Left lung (tissue), 10 donors: ENCODE results near the gene RALB. TPM values are rescaled to one million over a fixed set of nuclear protein-coding genes. Genes with fewer than 3 reads are reported as not detected.
A peak's percentile ranks its signal among the peaks of the same experiment; 100 is the strongest.

Source experiments
- ATAC-seq: fragments of 200-7000 bp; cut with Tn5 transposase; one replicate; pipeline ENCODE4 v1.9.1; 2020; ENCODE audit warnings: moderate library complexity
- DNase-seq, 4 donors: peaks; one replicate each; pipeline ENCODE4 v3.0.0-alpha.2; 2013 to 2020
- H3K27ac ChIP-seq, 2 donors: fragments of 200-600 bp; sonication (generic) in 1 of 2; one replicate each; pipeline versions ENCODE4 v1.5.0 to v1.8.0; 2020 to 2021
- H3K27me3 ChIP-seq, 2 donors: fragments of 200-600 bp; sonication (generic) in 1 of 2; one replicate each; pipeline versions ENCODE4 v1.5.0 to v1.8.0; 2020 to 2021
- H3K36me3 ChIP-seq, 2 donors: fragments of 200-600 bp; sonication (generic) in 1 of 2; one replicate each; pipeline versions ENCODE4 v1.5.0 to v1.8.0; 2020 to 2021
- H3K4me1 ChIP-seq, 2 donors: fragments of 200-600 bp; one replicate each; pipeline ENCODE4 v1.8.0; 2021
- H3K4me3 ChIP-seq, 2 donors: fragments of 200-600 bp; sonication (generic) in 1 of 2; one replicate each; pipeline versions ENCODE4 v1.5.0 to v1.8.0; 2020 to 2021; ENCODE audit warnings: mild to moderate bottlenecking in 1 of 2
- H3K9me3 ChIP-seq, 2 donors: fragments of 200-600 bp; sonication (generic) in 1 of 2; one replicate each; pipeline versions ENCODE4 v1.5.0 to v1.8.0; 2020 to 2021
- intact Hi-C, 2 donors: fragments of 100-400 bp; cut with DNase I; formaldehyde crosslinking; loops; one replicate each; pipeline versions ENCODE4 v1.11.2 to v1.14.2; 2022
- polyA plus RNA-seq, 6 donors: library from polyadenylated mRNA; unstranded; fragments of 120-200 nt; gene quantifications; one replicate each; pipeline ENCODE4 v1.2.1, GENCODE V29; 2013; ENCODE audit not compliant: insufficient read length in 6 of 6
- total RNA-seq, 2 donors: library from RNA; stranded (reverse); fragmentation: NEBNext Ultra II Directional; extraction: Animal tissue kit (Norgen Biotek cat#: 25700); gene quantifications; one replicate each; pipeline ENCODE4 v1.2.1, GENCODE V29; 2021
- TF ChIP-seq, protein P1 (sequence below), 2 donors: fragments of 200-600 bp; sonication (generic) in 1 of 2; IDR thresholded peaks; one replicate each; pipeline versions ENCODE4 v1.5.0 to v1.8.0; 2021; ENCODE audit warnings: antibody characterized with exemption in 2 of 2
- donor health status: DM: no; HTN: yes; CAD: no.
- donor health status: DM: no; HTN: no; CAD: no.

Gene RALB
- total and polyA plus RNA-seq, 8 donors, result 50.5 to 143 (median 112) TPM

DNA sequence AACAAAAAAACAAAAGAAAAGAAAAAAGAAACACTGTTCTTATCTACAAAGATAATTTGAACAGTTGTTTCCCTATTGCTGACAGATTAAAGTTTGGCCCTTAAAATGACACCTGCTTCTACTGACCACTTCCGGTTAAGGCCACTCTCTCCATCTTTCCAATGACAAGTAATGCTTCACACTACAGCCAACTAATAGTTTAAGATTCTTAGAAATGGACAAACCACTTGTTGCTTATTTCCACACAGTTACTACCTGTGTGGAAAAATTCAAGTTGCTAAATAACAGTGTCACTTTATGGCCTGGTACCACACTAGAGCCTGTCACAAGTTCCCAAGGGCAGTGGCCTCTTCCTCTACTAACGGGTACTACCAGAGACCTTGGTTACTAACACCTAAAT lies 31.9 kb upstream of the RALB start:
- DNase-seq, result no peak
- intact Hi-C loops, result no loop called here
- peak overlapping the region in 1 of 2 donors; percentile 26 for H3K27ac ChIP-seq
- peaks cover 0 to 16% of the 10 kb centered on the region in 2 donors for H3K36me3 ChIP-seq
- peaks cover 13 to 49% of the 10 kb centered on the region in 2 donors for H3K4me1 ChIP-seq
- TF ChIP-seq, protein P1, sequence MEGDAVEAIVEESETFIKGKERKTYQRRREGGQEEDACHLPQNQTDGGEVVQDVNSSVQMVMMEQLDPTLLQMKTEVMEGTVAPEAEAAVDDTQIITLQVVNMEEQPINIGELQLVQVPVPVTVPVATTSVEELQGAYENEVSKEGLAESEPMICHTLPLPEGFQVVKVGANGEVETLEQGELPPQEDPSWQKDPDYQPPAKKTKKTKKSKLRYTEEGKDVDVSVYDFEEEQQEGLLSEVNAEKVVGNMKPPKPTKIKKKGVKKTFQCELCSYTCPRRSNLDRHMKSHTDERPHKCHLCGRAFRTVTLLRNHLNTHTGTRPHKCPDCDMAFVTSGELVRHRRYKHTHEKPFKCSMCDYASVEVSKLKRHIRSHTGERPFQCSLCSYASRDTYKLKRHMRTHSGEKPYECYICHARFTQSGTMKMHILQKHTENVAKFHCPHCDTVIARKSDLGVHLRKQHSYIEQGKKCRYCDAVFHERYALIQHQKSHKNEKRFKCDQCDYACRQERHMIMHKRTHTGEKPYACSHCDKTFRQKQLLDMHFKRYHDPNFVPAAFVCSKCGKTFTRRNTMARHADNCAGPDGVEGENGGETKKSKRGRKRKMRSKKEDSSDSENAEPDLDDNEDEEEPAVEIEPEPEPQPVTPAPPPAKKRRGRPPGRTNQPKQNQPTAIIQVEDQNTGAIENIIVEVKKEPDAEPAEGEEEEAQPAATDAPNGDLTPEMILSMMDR (IDR thresholded peaks at IDR 0.05), result no peak
- no peak overlapping the region for H3K4me3 ChIP-seq
- no peak for ATAC-seq
- H3K27me3 ChIP-seq, result no peaks in the 10 kb centered on the region
- H3K9me3 ChIP-seq, result no peaks in the 10 kb centered on the region

DNA sequence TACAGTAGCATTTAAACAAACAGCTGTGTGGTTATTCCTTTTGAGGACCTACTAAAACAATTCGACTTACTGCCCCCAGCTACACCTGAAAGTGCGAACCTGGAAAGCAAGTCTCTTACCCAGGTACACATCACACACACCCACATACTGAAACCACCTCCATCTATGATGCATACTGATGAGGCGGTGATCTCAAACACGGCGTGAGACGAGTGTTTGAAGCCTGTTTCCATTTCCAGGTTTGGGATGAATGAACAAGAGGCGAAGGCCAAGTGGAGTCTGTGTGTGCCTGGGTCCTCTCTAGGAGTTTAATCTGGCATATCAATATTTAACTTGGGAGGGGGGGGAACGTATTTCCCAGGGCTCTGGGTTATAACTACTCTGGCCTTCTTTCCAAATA lies 31.0 kb upstream of the RALB start:
- intact Hi-C loops, result no loop called here
- Histone ChIP-seq H3K36me3 (peaks cover 0 to 16% of the 10 kb centered on the region in 2 donors), H3K9me3 (no peaks in the 10 kb centered on the region), H3K4me3 (no peak overlapping the region), H3K27me3 (no peaks in the 10 kb centered on the region), H3K27ac (no peak overlapping the region), H3K4me1 (peaks cover 13 to 49% of the 10 kb centered on the region in 2 donors)
- ATAC-seq, result no peak
- DNase-seq, result no peak
- TF ChIP-seq, protein P1 (IDR thresholded peaks at IDR 0.05), result no peak

GRCh38 chr2:120222186-120223033 lies 30.2 kb upstream of the RALB start:
- intact Hi-C loops, result no loop called here
- ATAC-seq, result no peak
- TF ChIP-seq, protein P1 (IDR thresholded peaks at IDR 0.05), result no peak

GRCh38 chr2:120223034-120223912 lies 29.4 kb upstream of the RALB start, which contains the start of gene TMEM185B:
TMEM185B (minus strand) TSS chr2:120223400; CDS start chr2:120222976, 424 bp downstream.
- peak within 1 kb of the TSS; percentile 90 to 93 for H3K27ac ChIP-seq
- no peaks in the 10 kb centered on the region for H3K9me3 ChIP-seq
- peaks cover 13 to 49% of the 10 kb centered on the region in 2 donors for H3K4me1 ChIP-seq
- H3K36me3 ChIP-seq, result peaks cover 0 to 8% of the 10 kb centered on the region in 2 donors
- no peaks in the 10 kb centered on the region for H3K27me3 ChIP-seq
- H3K4me3 ChIP-seq, result peak within 1 kb of the TSS; percentile 62 to 65
- ATAC-seq (peak; percentile 99), DNase-seq (peak; percentile 85 to 98 (median 90))
- TF ChIP-seq, protein P1 (IDR thresholded peaks at IDR 0.05), result peak in 1 of 2 donors; percentile 50
- intact Hi-C loops, result no loop called here

More at GRCh38 chr2:120222186-120223033, 30.2 kb upstream of the RALB start:
- Histone ChIP-seq H3K36me3 (peaks cover 0 to 16% of the 10 kb centered on the region in 2 donors), H3K4me1 (peaks cover 13 to 49% of the 10 kb centered on the region in 2 donors), H3K27ac (peak overlapping the region; percentile 90 to 93), H3K4me3 (peak overlapping the region; percentile 62 to 65), H3K9me3 (no peaks in the 10 kb centered on the region), H3K27me3 (no peaks in the 10 kb centered on the region)
- DNase-seq, result peak in 2 of 4 donors; percentile 31 to 76
